HEK293 (cell line): ENCODE data around the gene MLLT3.

ENCODE experiments used
- CTCF ChIP-seq: fragments of 450-650 bp; formaldehyde crosslinking; IDR thresholded peaks from 2 replicates; pipeline ENCODE4 v1.5.1; 2016; ENCODE audit warnings: missing biosample characterization, missing genetic modification characterization
- GLIS2 ChIP-seq: fragments of 450-650 bp; formaldehyde crosslinking; IDR thresholded peaks from 2 replicates; pipeline ENCODE4 v1.5.1; 2016; ENCODE audit warnings: missing biosample characterization, missing genetic modification characterization
- SALL2 ChIP-seq: fragments of 450-650 bp; formaldehyde crosslinking; IDR thresholded peaks from 2 replicates; pipeline ENCODE4 v1.5.0; 2017; ENCODE audit warnings: missing biosample characterization, mild to moderate bottlenecking, missing genetic modification characterization, borderline replicate concordance
- ZNF747 ChIP-seq: fragments of 450-650 bp; formaldehyde crosslinking; IDR thresholded peaks from 2 replicates; pipeline ENCODE4 v1.5.1; 2016; ENCODE audit warnings: missing biosample characterization, missing genetic modification characterization

- TF ChIP-seq CTCF (tag by site-specific recombination), result peak; percentile 14; the same call in 1 of the 2 replicates
- TF ChIP-seq GLIS2 (tag by site-specific recombination), result no peak
- TF ChIP-seq ZNF747, result no peak
- TF ChIP-seq SALL2 (tag by site-specific recombination), result no peak
Observed at GRCh38 chr9:20526500-20527319, 95.6 kb downstream of the MLLT3 start.
